Brain microvascular endothelial cell (primary cell): ENCODE data around the gene ARV1.

ENCODE experiments used
- DNase-seq: peaks from one replicate; pipeline ENCODE4 v3.0.0-alpha.2; 2020
- H3K27ac ChIP-seq: fragments of 250-450 bp; sonication (Bioruptor Pico); 2 replicates; pipeline ENCODE4 v1.5.1; 2020; ENCODE audit warnings: mild to moderate bottlenecking, moderate library complexity
- H3K27me3 ChIP-seq: fragments of 250-450 bp; sonication (Bioruptor Pico); replicated peaks from 2 replicates; pipeline ENCODE4 v1.5.1; 2020; ENCODE audit warnings: mild to moderate bottlenecking
- H3K36me3 ChIP-seq: fragments of 250-450 bp; sonication (Bioruptor Pico); replicated peaks from 2 replicates; pipeline ENCODE4 v1.5.1; 2020; ENCODE audit warnings: mild to moderate bottlenecking
- H3K4me3 ChIP-seq: 2 replicates; pipeline ENCODE4 v1.5.1; 2011; ENCODE audit warnings: low read depth, mild to moderate bottlenecking, control low read depth, low read length, moderate library complexity
- CTCF ChIP-seq: IDR thresholded peaks from 2 replicates; pipeline ENCODE4 v1.5.1; 2011; ENCODE audit warnings: low read depth, mild to moderate bottlenecking, moderate library complexity, low read length, control low read depth, inconsistent platforms; ENCODE audit errors: missing control alignments
- in situ Hi-C: cut with HindIII; loops from 2 replicates; pipeline ENCODE4 v1.10.0; 2017; ENCODE audit warnings: low sequenced_read_pairs, low pct_ligation_motif_present

ARV1 gene

GRCh38 chr1:230948903-230949302, 30.0 kb upstream of the ARV1 start:
- in situ Hi-C loops: loop anchor here (25.0 kb wide), 1 partner anchor 263 kb away; no protein-coding TSS in a partner anchor

GRCh38 chr1:230950404-230950803, 28.5 kb upstream of the ARV1 start:
- Histone ChIP-seq H3K27me3 (no peaks in the 10 kb centered on the region), H3K27ac (no peak overlapping the region), H3K36me3 (no peaks in the 10 kb centered on the region), H3K4me3 (no peak overlapping the region)
- TF ChIP-seq CTCF: no peak
- in situ Hi-C loops: no loop called here
- no peak for DNase-seq

More at GRCh38 chr1:230948903-230949302, 30.0 kb upstream of the ARV1 start:
- no peak for DNase-seq
- Histone ChIP-seq H3K36me3 (no peaks in the 10 kb centered on the region), H3K27me3 (no peaks in the 10 kb centered on the region), H3K27ac (no peak overlapping the region), H3K4me3 (no peak overlapping the region)
- no peak for TF ChIP-seq CTCF

DNA sequence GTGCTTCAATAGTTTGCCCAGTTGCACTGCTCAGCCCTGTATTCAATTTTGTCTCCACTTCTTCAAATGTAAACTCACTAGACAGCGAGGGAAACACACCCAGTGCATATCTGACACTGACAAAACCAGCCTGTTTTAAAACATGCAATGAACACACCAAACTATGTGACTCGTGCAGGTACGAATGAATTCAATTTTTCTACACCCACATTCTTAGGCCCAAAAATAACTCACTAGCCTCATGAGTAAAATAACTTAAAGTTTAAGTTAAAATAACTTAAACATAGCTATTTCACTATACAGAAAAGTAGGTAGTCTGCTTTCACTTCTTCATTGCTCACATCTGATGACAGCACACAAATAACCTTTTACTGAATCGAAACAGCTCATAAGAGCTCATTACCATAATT, 21.3 kb upstream of the ARV1 start:
- no peak for TF ChIP-seq CTCF
- H3K4me3 ChIP-seq: no peak overlapping the region
- H3K27me3 ChIP-seq: no peaks in the 10 kb centered on the region
- no peak overlapping the region for H3K27ac ChIP-seq
- H3K36me3 ChIP-seq: no peaks in the 10 kb centered on the region
- no peak for DNase-seq
- in situ Hi-C loops: no loop called here

GRCh38 chr1:230958370-230958769, 20.5 kb upstream of the ARV1 start:
- Histone ChIP-seq H3K36me3 (no peaks in the 10 kb centered on the region), H3K4me3 (no peak overlapping the region), H3K27me3 (no peaks in the 10 kb centered on the region), H3K27ac (no peak overlapping the region)
- in situ Hi-C loops: no loop called here
- DNase-seq: no peak
- no peak for TF ChIP-seq CTCF

GRCh38 chr1:230964896-230965295, 14.0 kb upstream of the ARV1 start:
- H3K4me3 ChIP-seq: no peak overlapping the region
- no peaks in the 10 kb centered on the region for H3K36me3 ChIP-seq
- no peak for TF ChIP-seq CTCF
- no peak for DNase-seq
- no peak overlapping the region for H3K27ac ChIP-seq
- H3K27me3 ChIP-seq: no peaks in the 10 kb centered on the region
- in situ Hi-C loops: no loop called here

DNA sequence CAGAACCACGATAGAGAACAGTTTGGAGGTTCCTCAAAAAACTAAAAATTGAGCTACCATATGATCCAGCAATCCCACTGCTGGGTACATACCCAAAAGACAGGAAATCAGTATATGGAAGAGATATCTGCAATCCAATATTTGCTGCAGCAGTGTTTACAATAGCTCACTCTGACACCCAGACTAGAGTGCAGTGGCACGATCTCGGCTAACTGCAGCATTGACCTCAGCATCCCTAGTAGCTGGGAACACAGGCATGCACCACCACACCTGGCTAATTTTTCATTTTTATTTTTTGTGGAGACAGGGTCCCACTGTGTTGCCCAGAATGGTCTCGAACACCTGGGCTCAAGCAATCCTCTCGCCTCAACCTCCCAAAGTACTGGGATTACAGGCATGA, 13.4 kb upstream of the ARV1 start:
- in situ Hi-C loops: no loop called here
- DNase-seq: no peak
- no peak for TF ChIP-seq CTCF

More for the DNA sequence above, 13.4 kb upstream of the ARV1 start:
- Histone ChIP-seq H3K27ac (no peak overlapping the region), H3K36me3 (no peaks in the 10 kb centered on the region), H3K4me3 (no peak overlapping the region), H3K27me3 (no peaks in the 10 kb centered on the region)
